Kidney (tissue), 14 donors: ENCODE data around the gene CELF5. TPM values are rescaled to one million over a fixed set of nuclear protein-coding genes. Genes with fewer than 3 reads are reported as not detected.

Source experiments
- DNase-seq, 5 donors: peaks; one replicate each; pipeline ENCODE4 v3.0.0-alpha.2; 2013 to 2020
- FAIRE-seq: peaks from 2 replicates; lab custom pipeline; 2012; peaks lifted over from hg19 to GRCh38; lab: Jason Lieb, UNC
- H3K27ac ChIP-seq, 2 donors: one replicate each; pipeline ENCODE4 v1.7.0; 2013; ENCODE audit warnings: low read depth in 2 of 2, low read length in 2 of 2, inconsistent platforms in 1 of 2
- H3K27me3 ChIP-seq: one replicate; pipeline ENCODE4 v1.7.1; 2013; ENCODE audit warnings: low read length, inconsistent platforms; ENCODE audit not compliant: control insufficient read depth, insufficient read depth
- H3K36me3 ChIP-seq, 3 donors: one replicate each; pipeline versions ENCODE4 v1.7.0 to v1.7.1; 2013; ENCODE audit warnings: low read length in 3 of 3, control low read depth in 1 of 3, inconsistent platforms in 1 of 3; ENCODE audit not compliant: insufficient read depth in 3 of 3, control insufficient read depth in 2 of 3
- H3K4me1 ChIP-seq, 3 donors: one replicate each; pipeline versions ENCODE4 v1.7.0 to v1.7.1; 2013; ENCODE audit warnings: low read length in 3 of 3, inconsistent platforms in 1 of 3, low read depth in 1 of 3; ENCODE audit not compliant: control insufficient read depth in 2 of 3, insufficient read depth in 2 of 3
- H3K4me3 ChIP-seq, 3 donors: one replicate each; pipeline versions ENCODE4 v1.7.0 to v1.8.1; 2013; ENCODE audit warnings: low read length in 3 of 3, control low read depth in 1 of 3, inconsistent platforms in 1 of 3
- H3K9ac ChIP-seq, 3 donors: one replicate each; pipeline versions ENCODE4 v1.7.0 to v1.7.1; 2013; ENCODE audit warnings: low read length in 3 of 3, control low read depth in 1 of 3, inconsistent platforms in 1 of 3
- H3K9me3 ChIP-seq, 3 donors: one replicate each; pipeline versions ENCODE4 v1.7.0 to v1.7.1; 2013; ENCODE audit warnings: low read length in 3 of 3, control low read depth in 1 of 3, inconsistent platforms in 1 of 3; ENCODE audit not compliant: control insufficient read depth in 2 of 3, insufficient read depth in 1 of 3
- intact Hi-C: fragments of 100-400 bp; cut with DNase I; formaldehyde crosslinking; loops from one replicate; pipeline ENCODE4 v1.11.1; 2022
- polyA plus RNA-seq: library from polyadenylated mRNA; stranded (reverse); fragments of 350-450 nt; fragmentation: Illumina TruSeq; extraction: RNeasy Lipid Tissue Mini Kit (QIAGEN cat#74804); gene quantifications from one replicate; pipeline ENCODE4 v1.2.3, GENCODE V29; 2014; ENCODE audit warnings: low read depth, low replicate concordance; ENCODE audit not compliant: insufficient read depth
- total RNA-seq: library from RNA; stranded (reverse); fragmentation: NEBNext Ultra II Directional; extraction: Animal tissue kit (Norgen Biotek cat#: 25700); gene quantifications from one replicate; pipeline ENCODE4 v1.2.1, GENCODE V29; 2021
- TF ChIP-seq, protein P1 (sequence below): IDR thresholded peaks from 3 replicates; pipeline ENCODE4 v1.5.1; 2012; ENCODE audit warnings: mild to moderate bottlenecking, moderate library complexity, borderline replicate concordance; ENCODE audit not compliant: insufficient read depth; ENCODE audit errors: extremely low read depth
- donor health status: control.
- donor health status: control.
- donor health status: control.
- donor health status: control.
- donor health status: control.
- donor health status: DM: yes; HTN: yes; CAD: no.
- donor health status: Normal renal cell carcinoma (clear cell type).

Gene CELF5
- total and polyA plus RNA-seq, 2 donors from 2014 or later: 0.15 to 0.38 TPM

DNA sequence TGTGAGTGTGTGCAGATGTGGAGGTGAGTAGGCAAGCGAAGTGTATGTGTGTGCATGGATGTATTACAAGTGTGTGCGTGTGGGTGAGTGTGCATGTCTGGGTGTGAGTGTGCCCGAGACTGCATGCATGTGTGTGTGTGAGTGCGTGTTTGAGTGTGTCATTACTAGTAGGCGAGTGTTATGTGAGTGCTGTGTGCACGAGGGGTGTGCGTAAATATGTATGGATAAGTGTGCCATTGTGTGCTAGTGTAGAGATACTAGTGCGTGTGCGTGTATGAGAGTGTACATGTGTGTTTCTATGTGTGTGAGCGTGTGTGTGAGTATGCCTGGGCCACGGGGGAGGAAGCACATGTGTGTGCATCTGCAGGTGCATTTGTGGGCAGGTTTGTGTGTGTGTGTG, 53.8 kb downstream of the CELF5 start:
- TF ChIP-seq, protein P1, sequence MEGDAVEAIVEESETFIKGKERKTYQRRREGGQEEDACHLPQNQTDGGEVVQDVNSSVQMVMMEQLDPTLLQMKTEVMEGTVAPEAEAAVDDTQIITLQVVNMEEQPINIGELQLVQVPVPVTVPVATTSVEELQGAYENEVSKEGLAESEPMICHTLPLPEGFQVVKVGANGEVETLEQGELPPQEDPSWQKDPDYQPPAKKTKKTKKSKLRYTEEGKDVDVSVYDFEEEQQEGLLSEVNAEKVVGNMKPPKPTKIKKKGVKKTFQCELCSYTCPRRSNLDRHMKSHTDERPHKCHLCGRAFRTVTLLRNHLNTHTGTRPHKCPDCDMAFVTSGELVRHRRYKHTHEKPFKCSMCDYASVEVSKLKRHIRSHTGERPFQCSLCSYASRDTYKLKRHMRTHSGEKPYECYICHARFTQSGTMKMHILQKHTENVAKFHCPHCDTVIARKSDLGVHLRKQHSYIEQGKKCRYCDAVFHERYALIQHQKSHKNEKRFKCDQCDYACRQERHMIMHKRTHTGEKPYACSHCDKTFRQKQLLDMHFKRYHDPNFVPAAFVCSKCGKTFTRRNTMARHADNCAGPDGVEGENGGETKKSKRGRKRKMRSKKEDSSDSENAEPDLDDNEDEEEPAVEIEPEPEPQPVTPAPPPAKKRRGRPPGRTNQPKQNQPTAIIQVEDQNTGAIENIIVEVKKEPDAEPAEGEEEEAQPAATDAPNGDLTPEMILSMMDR: no peak
- H3K4me3 ChIP-seq: no peak overlapping the region
- no peak overlapping the region for H3K27ac ChIP-seq
- no peak for DNase-seq
- intact Hi-C loops: no loop called here
- H3K9ac ChIP-seq: no peak overlapping the region
- H3K4me1 ChIP-seq: no peaks in the 10 kb centered on the region
- no peaks in the 10 kb centered on the region for H3K27me3 ChIP-seq
- no peaks in the 10 kb centered on the region for H3K36me3 ChIP-seq
- peaks cover 0 to 2% (median 0%) of the 10 kb centered on the region in 3 donors for H3K9me3 ChIP-seq
- FAIRE-seq: no peak

DNA sequence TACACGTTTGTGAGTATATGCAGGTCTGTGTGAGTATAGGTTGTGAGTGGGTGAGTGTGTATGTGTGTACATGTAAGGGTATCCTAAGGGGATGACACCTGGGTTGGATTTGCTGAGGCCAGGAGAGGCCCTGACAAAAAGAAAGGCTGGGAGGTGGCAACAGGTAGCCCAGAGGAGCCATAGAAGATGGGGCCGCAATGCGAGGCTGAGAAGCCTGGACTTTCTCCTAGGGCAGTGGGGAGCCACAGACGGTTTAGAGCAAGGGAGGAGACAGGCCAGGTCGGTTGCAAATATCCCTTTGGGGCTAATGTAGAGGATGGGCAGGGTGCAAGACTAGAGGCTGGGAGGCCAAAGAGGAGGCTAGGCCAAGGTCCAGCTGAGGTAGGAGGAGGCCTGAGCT, 54.3 kb downstream of the CELF5 start:
- Histone ChIP-seq H3K9ac (no peak overlapping the region), H3K4me3 (no peak overlapping the region), H3K27me3 (no peaks in the 10 kb centered on the region), H3K9me3 (no peaks in the 10 kb centered on the region), H3K27ac (no peak overlapping the region), H3K36me3 (no peaks in the 10 kb centered on the region), H3K4me1 (no peaks in the 10 kb centered on the region)
- no peak for DNase-seq
- intact Hi-C loops: no loop called here
- TF ChIP-seq, protein P1: no peak
- FAIRE-seq: no peak

DNA sequence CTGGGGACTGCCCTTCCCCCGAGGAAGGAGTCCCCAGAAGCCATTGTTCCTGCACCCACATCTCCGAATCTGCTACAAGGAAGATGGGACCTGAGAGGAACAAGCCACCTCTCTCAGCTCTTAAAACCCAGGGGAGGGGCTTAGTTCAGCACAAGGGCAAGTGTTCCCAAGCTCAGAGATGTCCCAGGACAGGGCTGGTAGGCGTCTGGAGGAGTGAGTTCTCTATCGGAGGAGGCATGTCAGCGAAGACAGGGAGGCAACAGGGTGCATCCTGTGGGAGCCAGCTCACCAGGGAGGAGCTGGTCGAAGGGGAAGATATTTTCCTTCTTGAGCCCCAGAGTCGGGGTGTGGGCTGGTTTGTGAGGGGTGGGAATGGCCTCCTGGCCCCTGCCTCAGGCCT, 54.8 kb downstream of the CELF5 start:
- Histone ChIP-seq H3K27ac (no peak overlapping the region), H3K9me3 (no peaks in the 10 kb centered on the region), H3K9ac (no peak overlapping the region), H3K27me3 (no peaks in the 10 kb centered on the region), H3K36me3 (no peaks in the 10 kb centered on the region), H3K4me3 (no peak overlapping the region), H3K4me1 (no peaks in the 10 kb centered on the region)
- TF ChIP-seq, protein P1: no peak
- FAIRE-seq (no peak), DNase-seq (no peak)
- intact Hi-C loops: no loop called here

DNA sequence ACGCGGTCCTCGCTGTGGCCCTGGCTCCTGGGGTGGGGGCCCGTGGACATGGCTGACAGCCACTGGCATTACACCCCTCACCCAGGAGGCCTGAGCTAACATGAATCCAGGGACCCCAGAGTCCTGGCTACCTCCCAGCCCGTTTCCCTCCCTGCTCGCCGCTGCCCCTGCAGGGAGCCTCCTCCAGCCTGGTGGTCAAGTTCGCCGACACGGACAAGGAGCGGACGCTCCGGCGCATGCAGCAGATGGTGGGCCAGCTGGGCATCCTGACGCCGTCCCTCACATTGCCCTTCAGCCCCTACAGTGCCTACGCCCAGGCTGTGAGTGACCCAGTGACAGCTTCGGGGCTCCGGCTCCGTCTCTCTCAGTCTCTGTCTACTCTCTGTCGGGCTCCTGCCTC, 56.6 kb downstream of the CELF5 start:
- Histone ChIP-seq H3K9me3 (no peaks in the 10 kb centered on the region), H3K27ac (no peak overlapping the region), H3K9ac (no peak overlapping the region), H3K4me1 (peaks cover 0 to 3% (median 0%) of the 10 kb centered on the region in 3 donors), H3K27me3 (no peaks in the 10 kb centered on the region), H3K36me3 (no peaks in the 10 kb centered on the region), H3K4me3 (no peak overlapping the region)
- FAIRE-seq (no peak), DNase-seq (no peak)
- intact Hi-C loops: no loop called here
- TF ChIP-seq, protein P1: no peak
